Measurements from ENCODE around the gene B3GAT2. TPM values are rescaled to one million over a fixed set of nuclear protein-coding genes. Genes with fewer than 3 reads are reported as not detected.

The B3GAT2 gene
- total and polyA plus RNA-seq, 12 donors: 0.05 to 0.10 TPM; not detected in 10

DNA sequence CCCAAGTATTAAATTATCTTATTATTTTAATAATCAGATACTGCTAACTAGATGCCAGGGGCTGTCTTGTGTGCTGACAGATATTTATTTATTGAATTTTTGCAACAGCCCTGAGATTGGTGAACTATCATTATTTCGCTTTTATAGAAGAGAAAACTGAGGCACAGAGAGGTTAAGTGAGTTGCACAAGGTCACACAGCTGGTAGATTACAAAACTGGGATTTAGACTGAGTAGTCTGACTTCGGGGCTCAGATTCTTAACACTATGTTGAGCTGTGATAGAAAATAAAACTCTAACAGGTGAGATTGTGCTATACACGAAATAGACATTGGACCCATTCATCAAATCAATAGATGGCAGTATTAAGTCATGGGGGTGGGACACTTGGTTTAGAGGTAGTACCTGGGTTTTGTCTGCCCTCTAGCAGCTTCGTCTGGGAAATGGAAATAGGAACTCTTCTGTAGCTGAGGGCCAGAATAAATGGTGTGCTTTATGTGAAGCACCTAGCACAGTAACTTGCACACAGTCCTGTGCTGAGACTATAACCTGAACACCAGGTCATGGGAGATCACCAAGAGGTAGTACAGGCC, 113.4 kb downstream of the B3GAT2 start:
- Histone ChIP-seq H3K9me3 (no peaks in the 10 kb centered on the region), H3K4me3 (no peak overlapping the region), H3K36me3 (peaks cover 0 to 6% (median 0%) of the 10 kb centered on the region in 9 donors), H3K27me3 (no peaks in the 10 kb centered on the region), H3K4me1 (peaks cover 0 to 11% (median 0%) of the 10 kb centered on the region in 9 donors), H3K27ac (no peak overlapping the region)
- no peak for DNase-seq
- TF ChIP-seq, protein P1, sequence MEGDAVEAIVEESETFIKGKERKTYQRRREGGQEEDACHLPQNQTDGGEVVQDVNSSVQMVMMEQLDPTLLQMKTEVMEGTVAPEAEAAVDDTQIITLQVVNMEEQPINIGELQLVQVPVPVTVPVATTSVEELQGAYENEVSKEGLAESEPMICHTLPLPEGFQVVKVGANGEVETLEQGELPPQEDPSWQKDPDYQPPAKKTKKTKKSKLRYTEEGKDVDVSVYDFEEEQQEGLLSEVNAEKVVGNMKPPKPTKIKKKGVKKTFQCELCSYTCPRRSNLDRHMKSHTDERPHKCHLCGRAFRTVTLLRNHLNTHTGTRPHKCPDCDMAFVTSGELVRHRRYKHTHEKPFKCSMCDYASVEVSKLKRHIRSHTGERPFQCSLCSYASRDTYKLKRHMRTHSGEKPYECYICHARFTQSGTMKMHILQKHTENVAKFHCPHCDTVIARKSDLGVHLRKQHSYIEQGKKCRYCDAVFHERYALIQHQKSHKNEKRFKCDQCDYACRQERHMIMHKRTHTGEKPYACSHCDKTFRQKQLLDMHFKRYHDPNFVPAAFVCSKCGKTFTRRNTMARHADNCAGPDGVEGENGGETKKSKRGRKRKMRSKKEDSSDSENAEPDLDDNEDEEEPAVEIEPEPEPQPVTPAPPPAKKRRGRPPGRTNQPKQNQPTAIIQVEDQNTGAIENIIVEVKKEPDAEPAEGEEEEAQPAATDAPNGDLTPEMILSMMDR (IDR thresholded peaks at IDR 0.05): no peak
- no peak for ATAC-seq
- 96 to 97% methylated on average over 4 of the region's 4 CpGs for WGBS, 2 donors
- intact Hi-C loops (cut with DNase I): no loop called here

DNA sequence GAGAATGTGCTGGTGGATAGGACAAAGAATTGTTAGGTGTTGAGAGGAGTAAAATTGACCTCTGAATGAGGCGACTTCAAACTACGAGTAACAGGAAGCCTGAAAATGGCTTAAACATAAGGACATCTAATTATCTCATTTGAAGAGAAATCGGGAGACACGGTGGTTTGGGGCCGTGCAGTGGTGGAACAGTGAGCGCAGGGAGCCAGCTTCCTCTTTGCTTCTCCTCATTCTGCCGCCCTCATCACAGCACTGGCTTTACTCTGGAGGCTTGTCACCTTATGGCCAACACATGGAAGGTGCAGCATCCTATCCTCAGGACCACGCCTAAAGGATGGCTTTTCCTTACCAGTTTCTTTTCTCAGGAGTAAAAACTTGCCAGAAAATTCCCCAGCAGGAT, 114.3 kb downstream of the B3GAT2 start:
- intact Hi-C loops (cut with DNase I): no loop called here
- TF ChIP-seq, protein P1 (IDR thresholded peaks at IDR 0.05): no peak

DNA sequence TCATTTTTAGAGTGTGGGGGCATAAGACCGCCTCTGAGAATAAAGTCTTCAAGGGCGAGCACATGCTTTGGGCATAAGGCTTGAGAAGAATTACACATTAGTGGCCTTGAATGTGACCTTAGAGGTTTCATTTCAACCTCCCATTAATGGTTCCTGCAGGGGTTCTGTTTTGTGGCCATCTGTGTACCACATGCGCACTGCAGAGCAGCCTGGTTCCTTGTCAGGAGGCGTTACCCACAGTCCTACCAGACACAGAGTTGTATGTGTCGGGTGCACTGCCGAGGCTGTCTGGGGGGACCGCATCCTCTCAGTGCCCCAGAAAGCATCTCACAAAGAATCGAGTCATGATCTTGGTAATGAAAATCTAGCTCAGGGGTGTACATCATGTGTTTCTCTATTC, 115.7 kb downstream of the B3GAT2 start:
- ATAC-seq: no peak
- H3K9me3 ChIP-seq: no peaks in the 10 kb centered on the region

More for the DNA sequence above, 114.3 kb downstream of the B3GAT2 start:
- H3K27ac ChIP-seq: no peak overlapping the region
- no peaks in the 10 kb centered on the region for H3K9me3 ChIP-seq
- DNase-seq (no peak), ATAC-seq (no peak)
- no peak overlapping the region for H3K4me3 ChIP-seq
- peaks cover 0 to 11% (median 0%) of the 10 kb centered on the region in 9 donors for H3K4me1 ChIP-seq
- H3K27me3 ChIP-seq: no peaks in the 10 kb centered on the region
- H3K36me3 ChIP-seq: peaks cover 0 to 12% (median 0%) of the 10 kb centered on the region in 9 donors
- WGBS, 2 donors: 79 to 83% methylated on average over 8 of the region's 8 CpGs

DNA sequence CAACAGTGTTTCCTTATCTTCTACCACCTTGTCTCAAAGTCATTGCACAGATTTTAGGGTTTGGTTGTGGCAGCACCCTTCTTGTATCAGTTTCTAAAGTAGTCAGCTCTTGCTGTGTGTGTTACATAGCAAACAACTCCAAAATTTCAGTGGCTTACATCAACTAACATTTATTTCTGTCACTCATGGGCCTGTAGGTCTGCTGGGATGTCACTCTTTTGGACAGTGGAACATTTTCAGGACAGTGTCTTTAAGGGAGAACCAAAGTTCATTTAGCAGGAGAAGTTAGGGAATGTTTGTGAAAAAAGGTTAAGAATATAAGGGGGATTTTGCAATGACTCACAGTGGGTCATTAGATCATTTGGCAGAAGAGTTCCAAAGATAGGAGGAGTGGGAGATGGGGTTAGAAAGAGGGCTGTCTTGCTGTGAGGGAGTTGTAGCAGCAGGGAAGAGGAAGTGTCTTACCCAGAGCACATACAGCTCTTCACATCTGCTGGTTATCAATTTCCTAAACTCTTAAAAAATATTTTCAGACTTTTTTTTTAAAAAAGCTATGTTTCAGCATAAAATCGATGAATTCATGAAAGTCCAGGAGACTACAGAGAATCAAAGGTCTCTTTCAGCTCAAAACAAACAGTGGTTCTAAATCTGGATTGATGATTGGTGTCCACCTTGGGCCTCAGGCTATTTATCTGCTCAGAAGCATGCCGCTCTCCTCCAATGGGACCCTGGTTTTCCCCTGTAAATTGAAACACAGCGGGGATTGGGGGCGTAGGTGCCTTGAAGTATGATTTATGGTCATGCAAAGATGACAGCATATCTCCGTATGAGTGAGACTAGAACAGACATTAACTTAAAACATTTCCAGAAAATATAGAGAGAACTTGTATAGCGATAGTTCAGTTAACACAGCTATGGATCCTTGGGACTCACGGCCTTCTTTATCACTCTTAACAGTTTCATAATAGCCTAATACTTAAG, 117.3 kb downstream of the B3GAT2 start:
- TF ChIP-seq, protein P1 (IDR thresholded peaks at IDR 0.05): no peak
- peaks cover 0 to 10% (median 0%) of the 10 kb centered on the region in 9 donors for H3K36me3 ChIP-seq
- H3K27me3 ChIP-seq: no peaks in the 10 kb centered on the region
- DNase-seq (no peak), ATAC-seq (no peak)
- 88 to 92% methylated on average over 7 of the region's 7 CpGs for WGBS, 2 donors
- peaks cover 0 to 11% (median 0%) of the 10 kb centered on the region in 9 donors for H3K4me1 ChIP-seq
- no peak overlapping the region for H3K4me3 ChIP-seq
- H3K9me3 ChIP-seq: no peaks in the 10 kb centered on the region
- intact Hi-C loops (cut with DNase I): no loop called here
- H3K27ac ChIP-seq: no peak overlapping the region

More for the DNA sequence above, 115.7 kb downstream of the B3GAT2 start:
- H3K27ac ChIP-seq: no peak overlapping the region
- 97 to 98% methylated on average over 8 of the region's 8 CpGs for WGBS, 2 donors
- H3K36me3 ChIP-seq: peaks cover 0 to 11% (median 0%) of the 10 kb centered on the region in 9 donors
- no peak for DNase-seq
- TF ChIP-seq, protein P1 (IDR thresholded peaks at IDR 0.05): no peak
- no peaks in the 10 kb centered on the region for H3K27me3 ChIP-seq
- peaks cover 0 to 11% (median 0%) of the 10 kb centered on the region in 9 donors for H3K4me1 ChIP-seq
- no peak overlapping the region for H3K4me3 ChIP-seq
- intact Hi-C loops (cut with DNase I): loop anchor here in 1 of 10 donors (1.0 kb wide), 1 partner anchor 31 kb away; no protein-coding TSS in a partner anchor

Data from heart right ventricle (tissue), 16 donors.